DMS114 treated with DMSO at 0.1 percent for 48 hours (cell line): ENCODE measurements around the gene GTPBP1.

ENCODE experiments used
- DNase-seq: peaks from one replicate; lab custom pipeline; 2025; ENCODE audit not compliant: unreplicated experiment; lab: John Stamatoyannopoulos, UW

GTPBP1 gene

DNA sequence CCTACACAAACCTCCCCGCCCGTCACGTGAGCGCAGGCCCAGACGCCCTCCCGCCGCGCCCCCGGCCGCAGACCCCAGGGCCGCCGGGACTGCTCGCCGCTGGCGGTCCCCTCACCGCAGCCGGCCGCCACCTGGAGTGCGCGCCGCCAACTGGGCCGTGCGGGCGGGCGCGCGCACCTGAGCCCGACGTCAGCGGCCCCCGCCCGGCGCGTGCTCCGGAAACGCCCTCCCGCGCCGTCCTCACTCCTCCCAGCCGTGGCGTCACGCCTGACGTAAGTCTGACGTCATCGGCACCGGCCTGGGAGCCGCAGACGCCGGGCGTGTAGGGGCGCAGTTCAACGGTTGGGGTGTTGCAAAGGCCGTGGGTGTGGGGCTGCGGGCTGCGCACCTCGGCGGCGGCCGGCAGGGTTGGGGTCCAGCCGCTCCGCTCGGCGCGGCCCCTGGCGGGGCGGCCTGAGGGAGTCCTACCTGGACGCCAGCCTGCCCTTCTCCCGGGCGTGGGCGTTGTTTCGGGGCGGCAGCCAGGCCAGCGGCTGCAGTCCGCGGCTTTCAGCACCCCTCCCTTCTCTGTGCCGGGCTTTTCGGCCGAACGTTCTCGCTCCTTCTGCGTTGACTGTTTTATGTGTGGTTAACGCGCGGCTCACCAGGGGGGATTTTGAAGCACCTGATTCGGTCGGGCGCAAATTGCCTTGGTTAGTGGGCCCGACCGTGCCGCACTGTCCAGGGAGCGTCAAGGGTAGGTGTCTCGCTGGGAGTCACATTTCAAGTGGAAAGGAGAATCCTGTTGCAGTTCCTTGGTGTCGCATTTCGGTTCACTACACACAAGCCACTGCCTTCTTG is 4.7 kb upstream of the GTPBP1 start, which contains the start of gene JOSD1:
Gene JOSD1 (minus strand): TSS at position 155 of the 840 bp plus-strand sequence. CDS start 956 bp downstream, outside the sequence.
- DNase-seq = peak; percentile 53

DNA sequence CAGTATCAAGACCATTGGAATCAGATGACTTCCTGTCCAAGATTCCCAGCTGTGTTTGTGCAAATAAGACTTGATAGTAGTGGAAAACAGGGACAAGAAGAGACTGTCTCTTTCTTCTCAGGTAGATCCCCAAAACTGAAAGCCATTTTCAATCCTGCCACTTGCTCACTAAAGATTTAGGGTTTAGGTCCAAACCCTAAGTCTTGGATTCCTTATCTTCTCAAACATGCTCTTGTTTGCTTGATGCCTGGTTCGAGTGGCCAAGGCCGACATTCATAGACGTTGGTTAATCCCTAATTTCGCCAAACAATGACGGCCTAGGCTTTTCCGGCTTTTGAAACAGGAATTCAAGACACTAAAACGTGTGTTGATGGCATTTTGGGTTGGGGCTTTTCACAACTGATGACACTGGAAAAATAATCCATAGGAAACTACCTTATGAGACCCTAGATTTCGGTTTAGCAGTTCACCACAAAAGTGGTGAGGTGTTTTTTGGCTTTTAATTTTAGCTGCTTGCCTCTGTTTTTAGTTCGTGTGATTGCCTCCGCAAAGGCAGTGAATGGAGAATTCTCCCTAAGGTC is 1.0 kb upstream of the GTPBP1 start:
- no peak for DNase-seq

DNA sequence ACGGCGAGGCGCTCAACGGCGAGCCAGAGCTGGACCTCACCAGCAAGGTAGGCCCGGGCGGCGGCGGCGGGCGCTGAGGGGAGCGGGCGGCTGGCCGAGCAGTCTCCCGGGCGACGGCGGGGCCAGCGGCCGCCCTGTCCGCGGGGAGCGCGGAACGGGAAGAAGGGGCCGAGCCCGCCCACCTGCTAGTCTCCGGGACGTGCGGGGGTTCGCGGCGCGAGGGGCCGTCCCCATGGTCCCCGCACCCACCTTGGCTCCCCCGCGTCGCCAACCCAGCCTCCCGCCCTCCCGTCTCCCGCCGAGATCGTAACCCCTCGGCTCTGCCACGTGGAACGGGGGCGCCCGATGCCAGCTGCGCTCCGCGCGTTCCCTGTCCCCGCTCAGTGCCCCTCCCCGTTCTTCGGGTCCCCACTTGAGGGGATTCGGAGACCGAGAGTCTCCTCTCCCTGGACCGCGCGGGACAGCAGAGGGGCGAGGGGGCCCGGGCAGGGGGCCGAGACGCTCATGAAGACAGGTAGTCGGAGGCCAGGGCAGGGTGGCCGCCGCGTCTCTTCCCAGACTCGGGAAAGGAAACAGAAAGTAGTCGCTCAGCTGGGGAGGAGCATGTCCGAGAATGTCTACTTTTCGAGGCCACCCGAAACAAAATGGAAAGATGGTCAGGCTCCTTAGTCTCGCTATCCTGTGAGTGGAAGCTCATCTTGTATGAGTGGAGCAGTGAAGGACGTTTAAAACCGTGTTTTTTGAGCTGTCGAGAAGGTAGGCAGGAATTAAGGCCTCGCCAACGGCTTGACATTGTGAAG is 557 bp downstream of the GTPBP1 start:
- DNase-seq = no peak

DNA sequence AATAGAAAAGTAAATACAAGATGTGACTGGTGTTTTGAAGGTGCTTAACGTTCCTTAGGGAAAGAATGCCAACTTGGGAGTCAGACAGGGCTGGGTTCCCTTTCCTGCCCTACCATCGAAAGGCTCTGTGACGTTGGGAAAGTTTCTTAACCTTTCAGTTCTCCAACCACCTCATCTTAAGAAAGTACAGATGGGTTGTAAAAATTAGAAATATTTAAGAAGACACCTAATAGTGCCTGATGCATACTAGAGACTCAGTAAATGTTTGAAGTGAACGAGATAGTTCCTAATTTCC is 1.1 kb downstream of the GTPBP1 start:
- no peak for DNase-seq

DNA sequence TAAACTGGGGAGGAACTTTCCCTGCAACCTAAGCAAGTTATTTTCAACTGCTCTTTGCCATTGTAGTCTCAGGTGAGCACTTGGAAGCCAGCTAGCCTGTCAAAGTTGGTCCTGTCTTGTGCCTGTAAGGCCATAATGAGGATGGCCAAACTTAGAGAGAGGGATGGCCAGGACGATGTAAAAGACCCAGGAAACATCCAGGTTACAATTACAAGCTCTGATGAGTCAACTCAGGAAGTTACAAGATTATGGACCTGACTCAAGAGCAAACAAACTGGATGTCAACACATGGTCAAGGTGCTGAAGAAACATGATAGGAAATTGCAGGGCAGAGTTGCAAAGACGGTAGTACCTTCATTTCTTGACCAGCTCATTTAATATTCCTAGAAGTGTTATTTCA is 1.6 kb downstream of the GTPBP1 start:
- no peak for DNase-seq

DNA sequence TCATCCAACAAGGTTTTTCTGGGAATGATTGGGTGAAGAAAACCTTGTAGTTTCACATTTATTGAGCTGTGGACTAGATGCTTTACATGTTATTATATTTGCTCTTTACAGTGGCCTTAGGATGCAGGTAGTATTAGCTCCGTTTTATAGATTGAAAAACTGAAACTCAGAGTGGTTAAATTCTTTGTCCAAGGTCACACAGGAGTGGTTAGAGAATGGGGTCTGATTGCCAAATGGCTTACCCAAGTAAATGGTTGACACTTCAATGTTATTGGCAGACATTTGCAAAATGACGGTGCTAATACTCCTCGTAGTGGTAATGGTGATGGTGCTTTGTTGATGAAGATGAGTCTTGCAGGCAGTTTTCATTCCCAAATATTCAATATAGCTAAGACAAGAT is 2.2 kb downstream of the GTPBP1 start:
- no peak for DNase-seq

DNA sequence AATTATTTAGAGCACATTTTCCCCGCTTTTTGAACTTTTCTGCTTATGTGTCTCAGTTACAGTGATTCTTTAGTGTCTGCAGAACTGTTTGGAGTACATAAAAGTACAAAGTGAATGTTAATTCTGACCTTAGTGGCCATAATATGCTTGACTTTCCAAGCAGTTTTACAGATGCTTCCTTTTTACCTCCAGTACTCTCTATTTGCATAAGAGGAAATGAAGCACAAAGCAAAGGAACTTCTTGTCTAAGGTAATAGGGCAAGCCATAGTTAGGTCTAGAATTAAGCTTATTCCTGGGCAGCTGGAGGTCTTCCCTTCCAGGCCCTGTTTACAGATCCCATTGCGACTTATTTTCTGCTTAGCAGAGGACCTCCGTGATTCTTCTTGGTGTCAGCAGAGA is 3.6 kb downstream of the GTPBP1 start:
- no peak for DNase-seq

DNA sequence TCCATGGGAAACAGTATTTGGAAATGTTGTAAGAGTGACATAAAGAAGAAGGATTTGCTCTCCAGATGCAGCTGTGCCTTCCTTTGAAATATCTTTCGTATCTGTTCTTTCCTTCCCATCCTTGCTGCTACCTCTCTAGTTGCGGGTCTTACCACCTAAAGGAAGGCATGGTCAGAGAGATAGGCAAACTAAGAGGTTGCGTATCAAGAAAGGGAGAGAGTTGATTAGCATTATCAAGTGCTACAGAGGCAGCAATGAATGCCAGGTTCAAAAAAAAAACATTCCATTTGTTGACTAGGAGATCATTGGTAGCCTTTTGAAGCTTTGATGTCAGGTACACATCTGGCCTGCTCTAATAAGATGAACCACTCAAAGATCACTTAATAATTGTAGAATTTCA is 4.6 kb downstream of the GTPBP1 start:
- DNase-seq = no peak

DNA sequence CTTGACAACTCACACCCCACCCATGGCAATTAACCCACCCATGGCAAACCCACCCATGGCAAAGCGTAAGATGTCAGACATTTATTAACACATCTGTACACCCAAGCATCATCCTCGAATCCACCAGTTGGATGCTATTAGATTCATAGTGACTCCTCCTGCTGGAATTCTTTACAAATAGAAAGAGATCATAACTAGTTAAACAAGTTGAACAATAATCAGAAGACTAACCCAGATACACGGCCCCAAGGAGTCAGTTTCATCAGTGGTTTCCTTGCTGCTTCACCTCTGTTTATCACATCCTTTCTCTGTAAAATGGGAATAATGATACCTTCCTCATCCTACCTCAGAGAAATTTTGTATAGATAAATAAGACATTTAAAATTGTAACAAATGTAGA is 5.1 kb downstream of the GTPBP1 start:
- no peak for DNase-seq

DNA sequence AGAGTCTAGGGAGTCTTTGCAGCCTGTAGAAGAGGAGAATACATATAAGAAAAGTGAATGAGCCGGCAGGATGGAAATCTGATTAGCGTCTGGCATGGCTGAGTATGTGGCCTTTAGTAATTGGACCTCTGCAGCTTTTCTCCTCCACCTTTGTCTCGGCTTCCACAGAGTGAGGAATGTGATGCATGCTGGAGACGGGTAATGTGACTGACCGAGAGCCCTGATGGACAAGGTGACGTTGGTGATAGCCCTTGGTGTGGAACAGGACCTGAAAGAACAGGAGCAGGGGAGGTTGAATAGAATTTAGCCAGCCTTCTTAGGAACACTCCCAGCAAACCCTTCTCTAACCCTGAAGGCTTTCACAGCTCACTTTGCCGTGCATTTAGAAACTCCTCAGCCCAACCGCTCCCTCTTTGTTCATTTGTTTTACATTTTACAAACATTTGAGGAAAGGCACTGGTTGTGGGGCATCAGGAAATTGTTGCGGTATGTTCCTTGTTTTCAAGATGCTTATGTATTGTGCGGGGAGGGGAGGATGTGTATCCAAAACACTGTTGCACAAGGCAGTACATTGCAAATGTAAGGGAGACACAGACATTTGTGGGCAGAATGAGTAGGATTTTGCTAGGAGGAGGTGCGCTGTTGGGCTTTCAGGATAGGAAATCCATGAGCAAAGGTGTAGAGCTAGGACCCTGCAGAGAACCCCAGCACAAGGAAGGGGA is 6.9 kb downstream of the GTPBP1 start:
- DNase-seq = no peak

DNA sequence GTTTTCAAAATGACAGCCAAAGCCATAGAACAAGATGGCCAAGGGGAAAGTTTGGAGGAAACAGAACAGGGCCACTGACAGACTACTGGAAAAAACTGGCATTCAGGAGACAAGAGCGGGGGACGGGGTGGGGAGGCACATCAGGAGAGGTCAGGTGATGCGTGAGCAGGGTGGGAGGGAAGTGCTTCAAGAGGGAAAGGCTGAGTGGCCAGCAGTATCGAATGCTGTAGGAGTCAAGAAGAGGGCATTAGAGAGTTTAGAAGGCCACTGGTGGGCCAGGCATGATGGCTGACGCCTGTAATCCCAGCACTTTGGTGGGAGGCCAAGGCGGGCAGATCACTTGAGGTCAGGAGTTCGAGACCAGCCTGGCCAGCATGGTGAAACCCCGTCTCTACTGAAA is 8.2 kb downstream of the GTPBP1 start:
- no peak for DNase-seq

DNA sequence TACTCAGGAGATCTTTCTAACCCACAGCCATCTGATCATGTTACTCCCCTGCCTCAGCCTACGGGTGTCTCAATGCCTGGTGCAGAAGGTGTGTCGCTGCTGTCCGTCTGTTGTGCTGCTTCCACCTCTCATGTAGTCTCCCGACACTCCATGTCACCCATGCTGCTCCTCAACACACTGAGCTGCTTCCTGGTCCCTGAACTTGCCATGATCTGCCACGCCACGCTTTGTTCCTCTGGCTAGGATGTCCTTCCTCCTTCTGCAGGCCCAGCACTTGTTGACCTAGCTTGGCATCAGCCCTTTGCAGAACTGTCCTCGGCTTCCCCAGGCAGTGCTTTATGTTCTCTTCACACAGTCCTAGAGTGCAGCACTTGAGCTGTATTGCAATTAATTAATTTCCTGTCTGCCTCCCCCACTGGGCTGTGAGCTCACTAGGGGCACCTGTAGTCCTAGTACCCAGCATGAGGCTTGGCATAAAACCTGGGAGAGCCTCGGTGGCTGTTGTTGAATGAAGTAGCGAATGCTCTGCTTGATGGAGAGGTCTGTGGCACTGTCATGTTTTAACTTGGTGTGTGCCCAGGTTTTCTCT is 9.5 kb downstream of the GTPBP1 start:
- DNase-seq = no peak

DNA sequence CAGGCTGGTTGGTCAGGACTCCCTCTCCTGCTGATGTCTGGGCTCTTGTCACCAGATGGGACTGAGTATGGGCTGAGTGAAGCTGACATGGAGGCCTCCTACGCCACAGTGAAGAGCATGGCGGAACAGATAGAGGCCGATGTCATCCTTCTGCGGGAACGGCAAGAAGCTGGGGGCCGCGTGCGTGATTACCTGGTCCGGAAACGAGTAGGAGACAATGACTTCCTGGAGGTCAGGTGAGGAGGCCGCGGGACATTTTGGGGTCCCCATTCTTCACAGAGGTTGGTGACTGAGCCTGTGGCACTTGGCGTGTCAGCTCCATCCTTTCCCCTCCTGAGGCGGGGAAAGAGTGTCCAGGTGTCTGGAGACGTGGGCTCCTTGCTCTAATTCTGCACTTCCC is 10.1 kb downstream of the GTPBP1 start:
- no peak for DNase-seq

DNA sequence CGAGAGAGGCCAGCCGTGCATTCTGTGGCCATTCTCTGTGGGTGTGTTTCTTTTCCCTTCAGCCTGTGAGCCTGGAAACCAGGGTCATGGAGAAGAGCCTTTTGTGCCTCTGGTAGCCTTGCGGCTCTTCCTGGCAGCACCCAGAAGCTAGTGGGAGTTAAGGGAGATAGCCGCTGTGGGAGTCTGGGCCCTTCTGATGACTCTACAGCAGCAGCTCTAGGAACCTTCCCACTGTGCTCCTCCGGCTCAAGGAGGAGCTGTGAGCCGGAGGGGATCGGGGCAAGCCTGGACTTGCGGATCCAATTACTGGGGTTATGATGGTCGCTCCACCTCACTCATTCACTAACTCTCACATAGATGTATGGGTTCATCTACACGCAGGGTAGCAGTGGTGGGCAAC is 10.5 kb downstream of the GTPBP1 start:
- DNase-seq = no peak

DNA sequence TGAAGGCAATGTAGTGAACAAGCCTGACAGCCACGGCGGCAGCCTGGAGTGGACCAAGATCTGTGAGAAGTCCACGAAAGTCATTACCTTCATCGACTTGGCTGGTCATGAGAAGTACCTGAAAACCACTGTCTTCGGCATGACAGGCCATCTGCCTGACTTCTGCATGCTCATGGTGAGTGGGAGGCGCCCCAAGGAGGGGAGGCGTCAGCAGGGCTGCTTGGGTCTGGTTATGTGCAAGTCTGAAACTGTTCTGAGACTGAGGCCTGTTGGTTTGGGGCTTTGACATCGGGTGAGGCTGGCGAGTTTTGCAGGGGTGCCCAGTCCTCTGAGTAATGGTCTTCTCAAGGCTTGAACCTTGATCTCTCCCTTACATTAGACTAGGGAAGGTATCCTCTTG is 11.1 kb downstream of the GTPBP1 start:
- DNase-seq = no peak

DNA sequence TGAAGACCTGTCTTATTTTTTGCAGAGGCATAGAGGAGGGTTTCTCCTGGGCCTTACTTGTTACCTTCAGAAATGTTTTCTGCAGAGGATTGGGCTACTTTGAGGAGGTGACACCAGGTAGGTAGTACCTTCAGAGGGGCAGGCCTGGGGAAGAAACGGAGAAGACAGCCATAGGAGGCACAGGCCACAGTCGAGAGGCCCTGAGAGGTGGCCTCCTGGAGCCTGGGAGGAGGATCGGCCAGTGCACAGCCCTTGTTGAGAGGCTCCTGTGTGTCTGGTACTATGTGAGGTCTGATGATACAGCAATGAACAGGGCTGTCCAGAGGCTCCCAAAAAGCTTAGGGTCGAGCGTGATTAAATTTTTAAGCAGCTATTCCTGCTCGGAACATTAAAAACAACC is 11.5 kb downstream of the GTPBP1 start:
- no peak for DNase-seq

DNA sequence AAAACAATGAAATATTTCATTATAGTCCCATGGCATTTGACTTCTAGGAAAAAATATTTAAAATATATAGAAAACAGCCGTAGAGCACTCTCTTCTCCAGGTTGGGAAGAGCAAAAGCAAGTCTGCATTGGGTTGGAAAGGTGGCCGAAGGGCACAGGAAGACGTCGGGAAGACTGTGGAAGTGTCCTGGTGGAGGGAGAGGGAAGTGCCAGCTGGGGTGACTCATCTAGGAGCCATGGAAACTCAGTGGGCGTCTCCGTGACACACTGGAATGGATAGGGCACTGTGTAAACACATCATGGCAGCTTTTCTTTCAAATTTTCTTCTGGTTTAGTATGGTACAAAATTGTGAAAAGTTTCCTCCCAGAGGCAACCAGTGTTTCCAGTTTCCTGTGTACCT is 12.7 kb downstream of the GTPBP1 start:
- peak; percentile 10 for DNase-seq

DNA sequence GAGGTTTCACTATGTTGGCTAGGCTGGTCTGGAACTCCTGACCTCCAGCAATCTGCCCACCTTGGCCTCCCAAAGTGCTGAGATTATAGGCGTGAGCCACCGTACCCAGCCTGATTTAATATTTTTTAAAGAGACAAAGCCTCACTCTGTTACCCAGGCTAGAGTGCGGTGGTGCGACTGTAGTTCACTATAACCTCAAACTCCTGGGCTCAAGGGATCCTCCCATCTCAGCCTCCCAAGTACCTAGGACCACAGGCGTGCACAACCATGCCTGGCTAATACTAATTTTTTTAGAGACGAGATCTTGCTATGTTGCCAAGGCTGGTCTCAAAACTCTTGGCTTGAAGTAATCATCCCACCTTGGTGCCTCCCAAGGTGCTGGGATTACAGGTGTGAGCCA is 13.5 kb downstream of the GTPBP1 start:
- no peak for DNase-seq

DNA sequence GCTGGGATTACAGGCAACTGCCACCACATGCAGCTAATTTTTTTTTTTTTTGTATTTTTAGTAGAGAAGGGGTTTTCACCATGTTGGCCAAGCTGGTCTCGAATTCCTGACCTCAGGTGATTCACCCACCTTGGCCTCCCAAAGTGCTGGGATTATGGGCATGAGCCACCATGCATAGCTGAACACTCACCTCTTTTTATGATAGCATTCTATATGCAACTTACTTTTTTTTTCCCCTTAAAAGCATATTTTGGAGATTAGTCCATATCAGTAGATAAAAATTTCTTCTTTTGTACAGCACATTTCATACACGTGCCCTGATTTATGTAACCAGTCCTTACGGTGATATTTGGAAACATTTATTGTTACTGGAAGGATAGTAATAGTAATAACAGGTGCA is 14.6 kb downstream of the GTPBP1 start:
- no peak for DNase-seq

DNA sequence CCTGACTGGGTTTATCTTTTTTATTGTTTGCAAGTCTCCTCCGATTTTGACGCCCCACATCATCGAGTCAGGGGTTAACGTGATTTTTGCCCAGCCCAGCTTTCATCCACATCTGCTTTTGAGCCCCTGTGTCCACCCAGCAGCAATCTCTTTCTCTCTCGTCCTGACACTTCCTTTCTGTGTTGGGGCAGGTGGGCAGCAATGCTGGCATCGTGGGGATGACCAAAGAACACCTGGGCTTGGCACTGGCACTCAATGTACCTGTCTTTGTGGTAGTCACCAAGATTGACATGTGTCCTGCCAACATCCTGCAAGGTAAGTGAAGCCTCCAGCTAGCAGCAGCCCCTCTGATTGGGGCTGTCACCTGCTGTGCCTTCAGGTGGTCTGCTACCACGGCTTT is 15.8 kb downstream of the GTPBP1 start:
- DNase-seq = no peak

DNA sequence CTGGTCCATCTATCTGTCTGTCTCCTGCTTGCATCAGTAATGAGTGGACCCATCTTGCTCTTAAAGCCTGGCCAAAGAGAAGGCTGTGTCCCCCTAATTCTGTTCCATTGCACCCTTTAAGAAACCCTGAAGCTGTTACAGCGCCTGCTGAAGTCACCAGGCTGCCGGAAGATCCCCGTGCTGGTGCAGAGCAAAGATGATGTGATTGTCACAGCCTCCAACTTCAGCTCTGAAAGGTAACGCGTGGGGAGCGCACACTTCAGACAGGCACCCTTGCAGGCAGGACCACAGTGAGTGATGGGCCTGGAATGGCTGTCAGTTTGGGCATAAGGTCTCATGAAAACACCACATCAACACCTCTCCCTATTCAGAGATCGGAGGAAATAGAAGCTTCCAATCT is 18.4 kb downstream of the GTPBP1 start:
- DNase-seq = no peak
